MM.1S (cell line): ENCODE measurements around the gene ADCY3.

ENCODE experiments used
- EZH2phosphoT487 ChIP-seq: fragments of 300-600 bp; sonication (generic); IDR thresholded peaks from 2 replicates; pipeline ENCODE4 v1.6.1; 2018; ENCODE audit warnings: antibody characterized with exemption, low read length
- TF ChIP-seq, protein P1 (sequence below): fragments of 300-600 bp; sonication (generic); IDR thresholded peaks from 2 replicates; pipeline ENCODE4 v1.5.1; 2016; ENCODE audit warnings: antibody characterized with exemption, low read length, mixed read lengths

DNA sequence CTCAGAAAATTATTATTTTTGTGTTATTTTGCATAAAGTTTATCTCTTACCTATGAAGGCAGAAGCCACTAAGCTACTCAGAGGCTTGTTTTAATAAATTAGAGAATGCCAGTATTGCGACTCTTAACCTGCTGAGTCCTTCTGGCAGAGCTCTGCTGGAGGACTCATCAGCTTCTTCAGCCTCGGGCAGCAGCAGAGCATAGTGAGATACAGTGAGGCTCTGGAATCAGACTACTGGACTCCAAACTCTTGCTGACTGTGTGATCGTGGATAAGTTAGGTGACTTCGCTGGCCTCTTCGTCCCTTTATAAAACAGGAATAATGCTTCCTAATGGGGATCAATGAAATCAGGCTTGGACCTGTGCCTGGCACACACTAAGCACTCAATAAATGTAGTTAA is 128.6 kb downstream of the ADCY3 start:
- TF ChIP-seq, protein P1, sequence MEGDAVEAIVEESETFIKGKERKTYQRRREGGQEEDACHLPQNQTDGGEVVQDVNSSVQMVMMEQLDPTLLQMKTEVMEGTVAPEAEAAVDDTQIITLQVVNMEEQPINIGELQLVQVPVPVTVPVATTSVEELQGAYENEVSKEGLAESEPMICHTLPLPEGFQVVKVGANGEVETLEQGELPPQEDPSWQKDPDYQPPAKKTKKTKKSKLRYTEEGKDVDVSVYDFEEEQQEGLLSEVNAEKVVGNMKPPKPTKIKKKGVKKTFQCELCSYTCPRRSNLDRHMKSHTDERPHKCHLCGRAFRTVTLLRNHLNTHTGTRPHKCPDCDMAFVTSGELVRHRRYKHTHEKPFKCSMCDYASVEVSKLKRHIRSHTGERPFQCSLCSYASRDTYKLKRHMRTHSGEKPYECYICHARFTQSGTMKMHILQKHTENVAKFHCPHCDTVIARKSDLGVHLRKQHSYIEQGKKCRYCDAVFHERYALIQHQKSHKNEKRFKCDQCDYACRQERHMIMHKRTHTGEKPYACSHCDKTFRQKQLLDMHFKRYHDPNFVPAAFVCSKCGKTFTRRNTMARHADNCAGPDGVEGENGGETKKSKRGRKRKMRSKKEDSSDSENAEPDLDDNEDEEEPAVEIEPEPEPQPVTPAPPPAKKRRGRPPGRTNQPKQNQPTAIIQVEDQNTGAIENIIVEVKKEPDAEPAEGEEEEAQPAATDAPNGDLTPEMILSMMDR, result no peak
- no peak for TF ChIP-seq EZH2phosphoT487
